Stimulated activated CD4-positive, alpha-beta T cell treated with anti-CD3 and anti-CD28 coated beads, Interleukin-4, amount 100 ng/mL, for 24 hours (primary cell): ENCODE measurements around the gene ASB2.

Experiments used
- DNase-seq: peaks from one replicate; pipeline ENCODE4 v3.0.0-alpha.2; 2020

Gene ASB2

DNA sequence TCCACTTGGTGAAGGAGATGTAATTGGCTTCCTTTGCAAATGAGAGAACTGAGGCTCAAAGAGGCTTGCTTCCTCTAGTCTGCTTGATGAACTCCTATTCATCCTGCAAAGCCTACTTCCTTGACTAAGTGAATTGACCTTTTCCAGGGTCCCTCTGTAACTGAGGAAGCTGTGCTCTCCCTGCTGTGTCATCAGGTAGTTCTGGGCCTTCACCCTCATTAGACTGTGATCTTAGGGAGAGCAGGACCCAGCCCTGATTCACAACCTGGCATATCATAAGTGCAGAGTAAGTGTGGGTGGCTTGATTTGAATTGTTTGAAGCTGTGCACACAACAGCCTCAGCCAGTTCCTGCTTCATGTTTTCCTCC lies 16.3 kb downstream of the ASB2 start:
- peak; percentile 66 for DNase-seq

DNA sequence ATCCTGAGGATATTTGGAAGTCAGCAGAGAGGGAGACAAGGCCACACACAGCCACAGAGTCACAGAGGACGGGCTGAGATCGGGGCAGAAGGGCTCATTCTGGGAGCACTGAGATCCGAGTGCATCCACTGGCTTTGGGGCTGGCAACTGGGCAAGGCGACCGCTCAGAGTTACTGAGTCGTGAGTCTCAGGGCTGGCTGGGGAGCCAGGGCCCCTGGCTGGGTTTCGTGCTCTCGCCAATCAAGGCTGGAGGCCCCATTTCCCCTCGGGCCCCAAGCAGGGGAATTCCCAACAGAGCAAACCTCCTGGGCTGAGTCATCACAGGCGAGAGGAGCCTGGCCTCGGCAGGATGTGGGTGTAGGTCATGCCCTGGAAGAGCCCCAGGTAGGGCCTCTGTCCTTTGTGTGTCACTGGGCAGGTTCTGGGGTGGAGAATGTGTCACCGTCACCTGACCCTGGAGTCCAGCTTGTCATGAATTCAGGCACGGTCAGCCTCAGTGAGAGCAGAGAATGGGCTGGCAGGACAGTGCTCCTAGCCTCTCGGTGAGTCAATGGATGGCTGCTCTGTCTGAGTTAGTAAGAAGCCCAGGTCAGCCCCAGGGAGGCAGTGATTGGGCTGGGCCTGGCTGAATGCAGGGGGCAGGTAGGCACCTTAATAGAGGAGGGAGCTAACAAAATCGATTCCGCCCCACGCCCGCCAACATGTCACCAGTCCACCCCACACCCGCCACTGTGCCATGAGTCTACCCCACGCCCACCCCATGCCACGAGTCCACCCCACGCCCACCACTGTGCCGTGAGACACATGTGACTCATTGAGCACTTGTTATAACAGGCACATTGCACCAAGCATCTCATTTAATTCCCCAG lies 16.9 kb downstream of the ASB2 start:
- DNase-seq, result peak; percentile 96

DNA sequence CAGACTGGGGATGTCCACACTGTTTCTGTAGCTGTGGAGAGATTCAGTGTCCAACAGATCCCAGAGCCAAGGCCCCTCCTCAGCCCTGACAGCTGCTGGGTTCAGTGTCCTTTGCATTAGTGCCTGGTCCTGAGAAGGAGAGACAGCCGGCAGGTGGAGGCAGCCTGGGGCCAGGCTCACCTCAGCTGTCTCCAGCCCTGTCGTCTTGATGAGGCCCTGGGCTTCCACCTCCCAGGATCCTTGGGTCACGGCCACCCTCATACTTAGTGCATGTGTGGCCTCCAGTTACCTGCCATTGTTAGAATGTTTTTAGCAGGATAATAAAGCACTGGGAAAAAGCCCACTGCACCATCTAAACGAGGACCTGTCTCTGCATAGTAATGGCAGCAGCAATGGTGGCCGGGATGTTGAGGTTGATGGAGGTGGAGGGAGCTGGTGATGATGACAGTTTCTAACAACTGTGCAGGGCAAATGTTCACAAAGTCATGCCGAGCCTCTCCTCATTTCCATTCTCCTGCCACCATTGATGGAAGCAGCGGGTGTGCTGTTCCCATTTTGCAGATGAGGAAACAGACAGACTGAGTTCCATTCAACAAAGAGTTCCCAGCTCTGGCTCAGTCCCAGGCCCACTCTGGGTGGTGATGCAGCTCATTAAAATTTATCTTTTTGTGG lies 17.7 kb downstream of the ASB2 start:
- DNase-seq, result no peak

DNA sequence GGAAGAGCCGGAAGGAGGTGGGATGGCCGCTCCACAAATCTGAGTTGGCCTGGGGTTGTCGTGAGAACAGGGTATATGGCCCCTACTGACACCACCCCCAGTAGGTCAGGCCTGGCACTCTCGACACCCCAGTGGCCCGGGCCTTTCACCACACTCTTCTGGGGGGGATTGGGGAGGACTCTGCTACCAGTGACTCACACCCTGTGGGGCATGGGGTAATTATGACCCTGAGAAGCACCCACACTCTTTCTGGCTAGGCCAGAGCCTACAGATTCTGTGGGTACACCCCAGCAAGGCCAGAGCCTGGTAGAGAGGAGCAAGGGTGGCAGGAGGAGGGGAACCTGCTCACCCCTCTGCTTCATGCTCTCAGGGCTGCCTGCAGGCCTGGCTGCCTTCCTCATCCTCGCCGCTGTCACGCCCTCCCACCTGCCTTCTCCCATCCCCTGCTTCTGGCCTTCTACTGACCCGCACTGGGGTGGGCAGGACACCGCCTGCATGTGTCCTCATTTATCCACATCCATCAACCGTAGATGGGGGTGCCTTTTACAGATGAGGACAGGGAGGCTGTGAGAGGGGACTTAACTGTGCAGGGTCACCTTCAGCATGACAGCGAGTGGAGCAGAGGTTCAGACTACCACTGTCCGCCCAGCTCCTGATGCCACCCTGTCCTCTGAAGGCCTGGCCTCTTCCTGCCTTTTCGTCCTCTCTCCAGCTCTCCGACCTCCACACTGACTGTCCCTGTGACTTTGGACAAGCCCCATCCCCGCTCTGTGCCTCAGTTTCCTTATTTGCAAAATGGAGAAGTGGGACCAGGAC lies 18.4 kb downstream of the ASB2 start:
- DNase-seq, result no peak

DNA sequence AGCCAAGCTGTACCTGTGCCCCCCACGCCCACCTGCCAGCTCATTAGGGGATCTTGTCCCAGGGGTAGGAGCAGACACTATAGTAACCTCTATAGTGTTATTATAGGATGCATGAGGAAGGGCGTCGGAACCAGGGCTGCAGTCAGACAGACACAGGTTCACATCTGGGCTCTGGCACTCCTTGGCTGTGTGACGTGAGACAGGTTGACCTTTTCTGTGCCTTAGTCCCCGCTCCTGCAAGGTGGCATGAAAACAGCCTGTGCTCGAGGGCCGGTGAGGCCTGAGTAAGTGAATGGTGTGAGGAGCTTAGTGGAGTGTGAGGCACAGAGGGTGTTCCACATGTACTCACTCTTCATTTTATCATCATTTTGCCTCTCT lies 19.0 kb downstream of the ASB2 start:
- DNase-seq, result no peak

DNA sequence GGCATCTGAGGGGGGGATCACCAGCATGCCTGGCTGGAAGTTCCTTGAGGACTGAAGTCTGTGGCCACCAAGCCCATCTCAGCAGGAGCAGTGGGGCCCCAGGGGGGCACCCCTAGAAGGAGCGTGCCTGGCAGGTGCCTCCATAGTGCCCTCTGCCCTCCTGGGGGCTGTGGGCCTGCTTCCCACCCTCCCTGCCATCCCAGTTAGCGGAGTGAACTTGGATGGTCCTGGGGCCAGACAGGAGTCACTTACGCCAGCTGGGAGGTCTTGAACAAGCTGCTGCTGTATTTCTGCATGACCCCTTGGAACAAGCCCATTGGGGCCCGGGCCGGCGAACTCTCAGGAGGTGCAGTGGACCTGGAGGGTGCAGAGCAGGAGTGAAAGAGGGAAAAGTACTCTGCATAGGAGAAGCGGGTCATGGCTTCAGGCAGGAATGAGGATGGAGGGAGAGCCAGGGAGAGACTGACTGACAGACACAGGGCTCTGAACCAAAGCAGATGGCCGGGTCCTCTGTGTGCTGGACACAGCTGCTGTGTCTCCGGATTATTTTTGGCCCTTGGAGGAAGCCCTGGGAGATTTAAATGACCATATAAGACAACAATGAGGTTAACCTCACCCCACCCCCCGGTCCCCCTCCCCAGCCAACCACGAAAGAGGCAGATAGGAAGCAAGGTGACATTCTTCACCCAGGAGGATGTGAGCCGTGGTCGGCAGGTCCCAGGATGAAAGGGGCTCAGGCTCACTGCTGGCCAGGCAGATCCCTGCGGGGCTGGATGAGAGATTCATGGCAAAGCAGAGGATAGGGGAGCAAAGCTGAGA lies 19.6 kb downstream of the ASB2 start:
- DNase-seq, result no peak

DNA sequence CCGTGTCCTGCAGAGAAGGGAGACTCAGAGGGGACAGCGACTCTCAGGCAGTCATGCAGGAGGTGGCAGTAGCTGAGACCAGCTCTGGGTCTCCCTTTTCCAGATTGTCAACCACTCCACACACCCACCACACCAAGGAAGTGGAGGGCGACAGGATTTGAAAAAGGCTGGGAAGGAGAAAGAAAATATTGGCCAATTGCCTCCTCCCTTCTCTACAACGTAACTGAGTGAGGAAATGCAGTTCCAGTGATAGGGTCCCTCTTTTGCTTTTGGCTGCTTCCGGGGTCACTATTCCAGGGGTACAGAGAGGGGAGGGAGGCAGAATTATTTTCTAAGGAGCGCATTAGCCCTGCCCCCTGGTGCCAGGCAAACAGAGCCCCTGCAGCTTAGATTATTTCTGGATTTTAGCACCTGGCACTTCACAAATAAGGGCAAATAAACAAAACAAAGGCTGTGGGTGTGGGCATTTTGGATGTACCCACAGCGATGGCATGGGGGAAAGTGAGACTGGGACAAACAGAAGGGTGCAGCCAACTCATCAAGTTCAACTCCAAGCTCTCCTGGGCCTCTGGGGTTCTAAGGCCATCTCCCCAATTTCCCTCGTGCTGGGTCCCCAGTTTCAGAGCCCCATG lies 20.4 kb downstream of the ASB2 start:
- no peak for DNase-seq

DNA sequence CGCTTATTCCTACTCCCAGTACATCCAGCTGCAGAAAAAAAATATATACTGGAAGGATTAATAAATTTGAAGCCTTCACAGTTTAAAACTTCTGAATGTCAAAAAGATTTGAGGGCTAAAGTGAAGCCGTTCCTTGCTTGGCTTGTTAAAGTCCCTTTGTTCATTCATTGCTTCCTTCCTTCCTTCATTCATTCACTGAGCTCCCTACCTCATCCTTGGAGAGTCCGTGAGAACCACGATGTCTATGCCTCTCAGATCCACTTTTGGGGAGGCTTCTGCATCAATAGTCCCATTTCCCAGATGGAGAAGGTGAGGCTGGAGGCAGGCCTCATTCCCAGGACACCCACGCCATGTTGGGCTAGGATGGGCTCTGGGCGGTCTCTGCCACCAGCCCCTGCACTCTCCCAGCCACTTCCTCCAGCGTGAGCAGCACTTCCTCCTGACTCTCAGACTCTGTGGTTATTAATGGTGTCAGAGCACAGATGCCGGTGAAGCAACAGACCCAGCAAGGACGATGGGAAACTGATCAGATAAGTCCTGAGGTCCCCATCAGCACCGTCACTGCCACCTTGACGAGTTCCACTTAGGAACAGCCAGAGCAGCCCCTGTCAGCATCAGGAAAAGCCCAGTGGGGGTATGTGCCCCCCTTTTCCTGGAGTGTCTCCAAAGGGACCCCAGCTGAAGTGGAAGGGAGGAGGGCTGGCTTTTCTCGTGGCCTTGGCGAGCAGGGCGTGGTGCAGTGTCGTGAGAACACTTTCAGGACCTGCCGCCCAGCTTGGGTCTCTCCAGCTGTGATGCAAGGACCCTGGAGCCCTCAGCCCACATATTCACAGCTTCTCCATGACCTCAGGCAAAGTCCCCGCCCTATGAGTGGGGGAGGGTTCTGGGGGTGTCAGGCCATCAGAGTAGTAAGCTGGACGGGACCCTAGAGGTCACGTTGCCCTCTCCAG lies 21.2 kb downstream of the ASB2 start:
- peak; percentile 52 for DNase-seq

DNA sequence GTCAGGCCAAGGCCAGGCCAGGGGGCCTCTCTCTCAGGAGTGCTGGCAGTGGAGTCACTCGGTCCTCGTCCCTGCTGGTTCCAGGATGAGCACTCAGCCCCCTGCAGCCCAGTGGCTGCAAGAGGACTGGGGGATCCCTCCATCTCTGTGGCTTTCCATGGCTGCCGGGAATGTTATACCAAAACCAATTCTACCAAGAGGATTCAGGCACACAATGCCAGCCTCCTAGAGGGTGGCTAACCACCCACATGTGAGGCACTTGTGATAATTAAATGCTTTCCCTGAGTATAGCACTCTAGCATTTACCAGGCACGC lies 21.9 kb downstream of the ASB2 start:
- DNase-seq, result no peak

DNA sequence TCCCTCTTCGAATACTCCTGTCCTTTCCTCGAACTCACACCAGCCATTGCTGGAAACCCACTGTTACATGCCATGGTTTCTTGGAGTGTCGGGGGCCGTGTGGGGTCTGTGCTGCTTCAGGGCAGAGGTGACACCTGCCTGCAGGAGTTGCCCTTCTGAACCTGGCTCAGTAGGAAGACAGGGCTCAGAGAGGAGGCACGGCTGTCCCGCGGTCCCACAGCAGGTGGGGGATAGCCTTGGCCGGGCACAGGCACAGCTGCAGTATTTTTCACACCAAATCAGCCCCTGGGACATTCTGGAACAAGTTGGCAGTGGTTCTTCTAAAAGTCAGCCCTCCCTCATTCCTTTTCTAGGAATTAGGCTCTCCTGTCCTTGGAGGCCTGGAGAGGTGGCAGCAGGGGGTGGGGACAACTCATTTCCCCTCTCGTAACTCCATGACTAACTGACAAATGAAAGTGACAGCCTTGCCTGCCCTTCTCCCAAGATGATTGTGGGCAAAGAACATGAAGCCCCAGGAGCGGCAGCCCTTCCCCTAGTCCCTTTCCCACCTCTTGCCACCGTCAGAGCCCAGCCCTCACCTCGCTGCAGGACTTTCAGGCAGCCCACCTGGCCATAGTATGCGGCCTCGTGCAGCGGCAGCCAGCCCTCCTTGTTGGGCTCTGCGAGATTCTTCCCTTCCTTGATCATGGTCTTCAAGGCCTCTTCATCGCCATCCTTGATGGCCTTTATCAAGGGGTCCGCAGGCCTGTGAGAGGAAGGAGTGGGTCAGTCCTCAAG lies 22.4 kb downstream of the ASB2 start:
- no peak for DNase-seq

DNA sequence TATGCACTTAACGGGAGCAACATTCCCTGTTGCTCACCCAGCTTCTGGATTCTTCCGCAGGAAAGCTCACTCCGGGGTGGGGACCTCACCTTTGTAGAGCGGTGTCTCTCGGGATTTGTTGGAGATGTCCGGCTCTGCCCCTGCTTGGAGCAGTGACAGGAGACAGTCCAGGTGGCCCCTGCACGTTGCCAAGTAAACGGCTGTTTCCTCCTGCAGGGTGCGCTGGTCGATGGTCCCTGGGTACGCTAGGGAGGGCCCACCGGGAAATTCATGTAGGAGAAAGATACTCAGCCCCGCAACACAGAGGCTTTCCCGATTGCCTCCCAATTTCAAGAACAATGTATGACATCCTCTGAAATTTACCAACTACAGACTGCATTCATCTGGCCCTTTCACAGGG lies 23.1 kb downstream of the ASB2 start:
- DNase-seq, result no peak

DNA sequence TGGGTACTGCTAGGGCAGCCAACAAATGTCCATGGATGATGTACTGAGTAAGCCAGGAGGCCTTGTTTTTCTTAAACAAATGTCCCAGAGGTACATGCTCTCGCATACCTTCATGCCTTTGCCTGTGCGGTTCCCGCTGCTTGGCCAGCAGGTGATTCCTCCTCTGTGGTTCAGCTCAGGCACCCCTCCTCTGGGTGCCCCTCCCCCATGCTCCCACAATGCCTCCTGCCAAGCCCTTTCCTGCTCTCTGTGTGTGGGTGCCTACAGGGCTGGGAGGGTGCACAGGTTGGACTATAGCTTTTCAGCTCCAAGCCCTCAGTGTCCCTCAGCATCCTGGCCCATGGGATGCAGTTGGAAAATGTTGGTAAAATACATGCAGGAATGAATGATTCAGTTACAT lies 23.5 kb downstream of the ASB2 start:
- no peak for DNase-seq

DNA sequence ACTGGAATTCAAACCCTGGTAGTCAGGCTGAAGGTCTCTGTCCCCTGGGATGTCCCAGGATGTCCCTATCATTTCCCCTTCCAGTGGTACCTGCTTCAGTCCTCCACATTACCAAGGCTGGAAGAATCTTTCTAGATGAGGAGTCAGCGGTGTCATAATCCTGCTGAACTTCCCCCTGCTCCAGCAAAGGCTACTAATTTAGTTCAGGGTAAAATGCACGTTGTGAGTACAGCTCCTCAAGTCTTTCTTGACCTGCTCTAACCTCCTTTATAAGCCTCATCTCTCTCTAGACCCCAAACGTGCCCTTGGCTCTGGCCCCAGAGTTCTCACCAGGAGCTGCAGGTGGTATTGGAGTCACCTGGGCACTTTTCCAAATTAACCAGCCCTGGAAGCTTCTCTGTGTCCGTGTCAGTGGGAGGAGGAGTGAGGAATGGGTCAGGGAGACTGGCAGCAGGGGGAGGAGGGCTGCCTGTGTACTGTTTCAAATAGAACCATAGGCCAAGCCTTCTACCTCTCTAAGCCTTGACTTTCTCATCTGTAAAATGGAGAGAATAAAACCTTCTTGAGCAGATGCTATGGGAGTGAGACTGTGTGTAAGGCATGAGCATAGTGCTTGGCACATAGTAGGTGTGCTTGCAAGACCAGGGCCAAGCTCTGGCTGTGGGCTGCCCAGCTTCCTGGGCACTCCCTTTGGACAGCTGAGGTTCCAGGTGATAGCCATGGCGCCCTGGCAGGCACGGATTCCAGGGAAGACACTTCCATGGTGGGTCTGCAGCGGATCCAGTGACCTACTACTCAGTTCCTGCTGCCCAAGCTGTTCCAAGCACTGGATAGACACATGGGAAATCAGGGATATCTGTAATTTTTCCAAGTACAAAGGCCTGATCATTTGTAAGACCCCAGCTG lies 24.5 kb downstream of the ASB2 start:
- no peak for DNase-seq

DNA sequence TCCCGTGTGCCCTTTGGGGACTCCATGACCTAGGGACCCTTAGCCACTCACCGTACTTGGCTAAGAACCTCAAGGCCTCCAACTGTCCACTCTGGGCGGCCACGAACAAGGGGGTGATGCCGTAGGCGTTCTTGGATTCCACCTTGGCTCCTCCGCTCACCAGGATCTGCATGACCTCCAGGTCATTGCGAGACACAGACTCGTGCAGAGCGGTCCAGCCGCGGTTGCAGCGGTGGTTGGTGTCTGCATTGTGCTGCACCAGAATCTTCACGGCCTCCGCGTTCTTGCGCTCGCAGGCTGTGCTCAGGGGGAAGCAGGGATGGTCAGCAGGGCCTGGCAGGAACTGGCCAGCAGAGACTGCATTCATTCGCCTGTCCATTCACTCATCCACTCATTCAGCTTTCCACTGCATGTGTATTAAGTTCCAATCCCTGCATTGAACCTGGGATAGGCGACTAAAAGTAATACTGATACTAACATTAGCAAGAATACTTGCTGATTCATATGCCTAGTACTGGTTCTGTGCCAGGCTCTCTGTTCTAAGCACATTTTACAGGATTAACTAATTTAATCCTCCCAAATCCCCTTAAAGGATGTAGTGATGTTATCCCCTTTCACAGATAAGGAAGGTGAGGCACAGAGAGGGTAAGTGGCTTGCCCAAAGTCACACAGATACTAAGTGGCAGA lies 25.3 kb downstream of the ASB2 start:
- no peak for DNase-seq

DNA sequence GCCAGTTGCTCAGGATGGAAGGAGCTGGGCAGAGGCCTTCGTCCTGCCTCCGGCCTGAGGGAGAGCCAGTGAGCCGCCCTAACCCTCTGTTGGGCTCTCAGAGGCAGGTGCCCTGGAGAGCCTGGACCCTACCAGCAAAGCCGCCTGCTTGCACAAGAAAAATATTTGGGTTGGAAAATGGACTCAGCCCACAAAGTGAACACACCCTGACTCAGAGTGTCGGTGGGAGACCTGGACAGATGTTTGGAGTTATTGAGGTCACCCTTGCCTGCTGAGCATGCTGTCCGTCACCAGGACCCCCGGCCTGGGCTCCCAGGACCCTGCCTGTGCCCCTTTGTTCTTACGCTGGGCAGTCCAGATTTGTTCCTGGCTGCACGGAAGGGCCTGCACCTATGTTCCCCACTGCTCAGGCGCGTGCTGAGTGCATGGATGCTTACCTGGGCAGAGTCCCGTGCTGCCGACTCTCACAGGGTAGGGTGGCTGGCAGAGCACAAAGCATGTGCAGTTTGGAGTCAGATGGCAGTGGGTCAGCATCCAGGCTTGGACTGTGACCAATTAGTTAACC lies 26.8 kb downstream of the ASB2 start:
- DNase-seq, result no peak

DNA sequence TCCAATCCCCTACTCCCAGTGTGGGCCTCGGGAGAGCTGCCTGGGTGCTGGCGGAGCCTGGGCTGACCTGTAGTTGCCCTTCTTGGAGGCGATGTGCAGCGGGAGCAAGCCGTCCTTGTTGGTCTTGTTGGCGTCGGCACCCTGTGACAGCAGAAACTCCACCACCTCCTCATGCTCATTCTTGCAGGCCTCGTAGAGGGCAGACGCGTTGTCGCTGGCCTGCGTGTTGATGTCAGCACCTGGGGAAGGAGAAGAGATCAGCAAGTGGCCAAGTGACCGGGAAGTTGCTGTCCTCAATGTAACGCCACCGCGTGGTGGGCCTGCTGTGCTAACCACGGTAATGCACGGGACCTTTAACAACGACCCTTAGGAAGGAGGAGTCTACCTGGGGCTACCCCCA lies 29.1 kb downstream of the ASB2 start:
- DNase-seq, result no peak

DNA sequence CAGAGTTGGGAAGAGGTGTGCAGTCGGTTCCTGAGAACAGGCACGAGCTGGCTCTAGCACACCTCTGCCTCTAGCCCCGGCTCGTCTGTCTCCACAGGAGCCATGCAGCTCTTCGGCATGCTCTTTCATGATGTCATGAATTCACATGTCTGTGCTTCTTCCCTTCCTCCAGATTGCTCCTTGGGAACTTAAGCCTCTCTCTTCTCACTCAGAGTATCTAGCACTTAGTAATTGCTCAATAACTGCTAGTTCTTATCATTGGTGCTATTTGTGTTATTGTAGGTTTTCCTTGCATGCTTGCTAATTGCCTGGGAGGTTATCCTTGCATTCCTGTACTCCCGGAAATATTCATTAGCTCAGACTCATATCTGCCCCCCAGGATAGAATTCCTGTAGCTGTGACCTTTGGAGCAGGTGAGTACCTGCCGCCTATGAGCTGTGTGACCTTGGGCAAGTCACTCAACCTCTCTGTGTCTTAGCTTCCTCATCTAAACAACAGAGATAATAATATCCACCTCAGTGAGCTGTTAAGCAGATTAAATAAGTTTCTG lies 29.8 kb downstream of the ASB2 start:
- DNase-seq, result no peak

DNA sequence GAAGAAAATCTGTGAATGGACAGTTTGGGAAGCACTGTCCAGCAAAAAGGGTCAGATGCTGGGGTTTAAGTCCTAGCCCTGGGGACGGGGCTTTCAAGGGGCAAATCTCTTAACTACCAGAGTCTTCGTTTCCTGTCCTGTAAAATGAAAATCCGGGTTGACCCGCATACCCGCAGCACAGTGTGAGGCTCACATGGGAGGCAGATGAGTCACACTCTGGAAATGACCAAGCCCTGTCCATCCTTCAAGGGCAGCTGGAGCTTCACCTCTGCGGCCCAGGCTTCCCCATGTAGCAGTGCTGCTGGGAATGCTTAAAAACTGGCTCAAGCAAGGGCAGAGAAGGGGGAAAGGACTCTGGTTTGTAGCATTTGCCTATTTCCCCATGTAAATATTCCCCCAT lies 30.3 kb downstream of the ASB2 start:
- no peak for DNase-seq
